GM21528 (cell line): ENCODE data around the gene FES.
"Not testable (repeated sequence)": the region's sequence is repeated elsewhere in the genome, so short reads cannot be mapped to it uniquely, and the experiment has no call there.

ENCODE experiments used
- ATAC-seq: cut with Tn5 transposase; IDR thresholded peaks from one replicate; pipeline ENCODE4 v1.9.1; 2021; ENCODE audit warnings: mild to moderate bottlenecking, moderate library complexity; ENCODE audit not compliant: unreplicated experiment, low FRiP score

Gene FES

DNA sequence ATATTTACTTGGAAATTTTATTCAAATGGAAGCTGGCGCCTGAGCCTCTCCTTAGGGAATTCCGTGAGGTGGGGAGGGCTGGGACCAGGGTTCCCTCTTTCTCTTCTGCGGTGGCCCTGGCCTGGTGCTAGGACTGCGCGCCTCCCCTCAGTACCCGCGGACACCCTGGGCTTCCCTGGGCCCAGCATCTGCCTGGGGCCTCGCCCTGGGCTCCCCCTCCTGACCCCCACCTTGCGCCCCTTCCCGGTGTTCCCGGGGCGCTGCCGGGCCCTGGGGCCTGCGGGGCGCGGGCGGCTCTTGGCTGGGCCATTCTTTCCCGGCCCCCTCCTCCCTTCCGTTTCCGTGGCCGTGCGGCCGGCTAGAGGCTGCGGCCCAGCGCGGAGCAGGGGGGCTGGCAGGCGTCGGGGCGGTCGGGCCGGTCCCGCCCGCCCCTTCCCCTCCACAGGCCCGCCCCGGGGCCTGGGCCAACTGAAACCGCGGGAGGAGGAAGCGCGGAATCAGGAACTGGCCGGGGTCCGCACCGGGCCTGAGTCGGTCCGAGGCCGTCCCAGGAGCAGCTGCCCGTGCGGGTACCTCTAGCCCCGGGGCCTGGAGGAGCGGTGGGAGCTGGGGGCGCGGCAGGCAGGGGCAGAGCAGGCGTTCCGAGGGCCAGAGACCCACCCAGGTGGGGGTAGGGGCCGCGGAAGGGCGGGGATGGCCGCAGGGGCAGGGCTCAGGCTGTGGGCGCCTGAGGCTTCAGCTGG is at the start of gene FES:
Gene FES, plus strand, starts transcription at position 529 of the 743 bp plus-strand sequence. CDS start 542 bp downstream, outside the sequence.
- no peak for ATAC-seq

DNA sequence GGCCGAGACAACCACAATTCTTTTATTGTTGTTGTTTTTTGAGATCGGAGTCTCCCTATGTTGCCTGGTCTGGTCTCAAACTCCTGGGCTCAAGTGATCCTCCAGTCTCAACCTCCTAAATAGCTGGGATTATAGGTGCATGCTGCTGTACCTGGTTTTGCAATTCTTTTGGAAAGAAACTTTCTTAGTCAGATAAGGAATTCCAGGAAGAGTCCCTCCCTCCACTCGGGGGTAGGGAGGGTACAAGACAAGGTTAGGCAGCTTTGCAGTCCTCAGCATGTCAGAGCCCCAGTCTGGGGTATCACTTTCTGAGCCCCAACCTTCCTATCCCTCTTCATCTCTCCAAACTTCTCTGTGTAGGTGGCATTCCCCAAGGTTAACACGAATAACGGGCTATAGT is 49.7 kb upstream of the FES start:
- ATAC-seq, result no peak

DNA sequence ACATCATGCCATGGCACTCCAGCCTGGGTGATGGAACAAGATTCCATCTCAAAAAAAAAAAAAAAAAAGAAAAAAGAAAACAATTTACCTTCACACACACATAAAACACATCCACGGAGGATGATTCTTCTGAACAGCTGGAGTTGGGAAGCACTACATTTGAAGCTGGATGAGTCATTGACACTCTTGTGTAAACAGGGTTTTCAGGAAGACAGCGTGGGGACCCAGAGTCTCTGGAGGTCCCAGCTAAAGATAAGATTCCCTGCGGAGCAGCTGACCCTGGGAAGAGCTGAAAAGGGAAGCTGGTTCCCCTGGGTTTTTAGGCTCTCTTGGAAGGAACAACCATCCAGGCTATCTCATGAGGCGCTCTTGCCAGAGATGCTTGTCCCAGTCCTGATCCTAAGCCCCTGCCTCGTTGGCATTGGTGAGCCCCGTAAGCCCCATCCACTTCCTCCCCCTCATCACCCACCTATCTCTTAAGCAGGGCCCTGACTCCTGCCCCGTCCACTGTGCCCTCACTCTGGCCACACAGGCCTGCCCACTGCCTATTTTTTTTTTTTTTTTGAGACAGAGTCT is 47.9 kb upstream of the FES start:
- no peak for ATAC-seq

DNA sequence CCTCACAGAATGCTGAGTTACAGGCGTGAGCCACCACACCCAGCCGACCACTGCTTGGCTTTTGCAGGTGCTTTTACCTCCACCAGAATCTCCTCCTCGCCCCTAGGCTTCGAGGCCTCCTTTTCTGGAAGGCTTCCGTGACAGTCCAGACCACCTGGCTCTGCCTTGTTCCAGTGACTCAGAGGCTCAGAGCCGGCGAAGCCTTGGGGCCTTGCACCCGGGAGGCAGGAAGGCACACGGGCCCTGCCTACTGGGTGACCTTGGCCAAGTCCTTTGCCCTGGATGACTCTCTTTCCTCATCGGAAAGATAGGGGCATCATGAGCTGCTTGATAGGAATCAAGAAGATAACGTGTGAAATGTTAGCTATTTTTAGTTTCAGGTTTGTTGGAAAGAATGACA is 47.2 kb upstream of the FES start:
- no peak for ATAC-seq

DNA sequence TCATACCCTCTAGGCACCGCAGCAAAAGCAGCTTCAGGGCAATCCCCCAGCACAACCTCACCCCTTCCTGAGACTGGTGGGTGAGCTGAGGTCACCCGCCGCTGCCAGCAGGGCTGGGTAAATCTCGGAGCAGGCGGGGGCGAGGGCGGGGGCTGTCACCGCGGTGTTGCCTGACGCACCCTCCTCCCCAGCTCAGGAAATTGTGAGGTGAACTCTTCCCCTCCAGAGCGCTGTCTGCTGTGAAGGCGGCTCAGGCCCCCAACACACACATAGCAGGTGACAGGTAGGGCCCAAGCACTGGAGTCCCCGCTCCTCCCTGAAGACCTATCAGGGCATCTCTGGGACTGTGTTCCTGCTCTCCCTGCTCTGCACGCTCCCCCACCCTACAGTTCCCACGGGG is 46.2 kb upstream of the FES start:
- no peak for ATAC-seq

DNA sequence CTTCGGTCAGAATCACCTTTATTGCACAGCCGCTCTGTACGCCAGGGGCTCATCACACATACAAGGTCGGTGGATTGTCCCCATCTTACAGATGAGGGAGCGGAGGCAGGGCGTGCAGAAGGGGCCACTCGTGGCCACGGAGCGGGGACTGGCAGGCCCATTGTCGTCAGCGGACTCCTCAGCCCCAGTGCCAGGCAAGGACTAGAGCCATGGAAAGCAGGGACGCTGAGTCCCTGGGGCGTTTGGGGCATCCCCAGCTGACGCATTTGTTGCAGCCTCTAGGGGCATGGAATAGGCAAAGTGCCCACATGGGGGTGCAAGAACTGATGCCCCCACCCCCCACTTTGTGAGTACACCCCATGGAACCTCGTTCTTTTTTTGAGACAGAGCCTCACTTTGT is 45.8 kb upstream of the FES start:
- no peak for ATAC-seq

DNA sequence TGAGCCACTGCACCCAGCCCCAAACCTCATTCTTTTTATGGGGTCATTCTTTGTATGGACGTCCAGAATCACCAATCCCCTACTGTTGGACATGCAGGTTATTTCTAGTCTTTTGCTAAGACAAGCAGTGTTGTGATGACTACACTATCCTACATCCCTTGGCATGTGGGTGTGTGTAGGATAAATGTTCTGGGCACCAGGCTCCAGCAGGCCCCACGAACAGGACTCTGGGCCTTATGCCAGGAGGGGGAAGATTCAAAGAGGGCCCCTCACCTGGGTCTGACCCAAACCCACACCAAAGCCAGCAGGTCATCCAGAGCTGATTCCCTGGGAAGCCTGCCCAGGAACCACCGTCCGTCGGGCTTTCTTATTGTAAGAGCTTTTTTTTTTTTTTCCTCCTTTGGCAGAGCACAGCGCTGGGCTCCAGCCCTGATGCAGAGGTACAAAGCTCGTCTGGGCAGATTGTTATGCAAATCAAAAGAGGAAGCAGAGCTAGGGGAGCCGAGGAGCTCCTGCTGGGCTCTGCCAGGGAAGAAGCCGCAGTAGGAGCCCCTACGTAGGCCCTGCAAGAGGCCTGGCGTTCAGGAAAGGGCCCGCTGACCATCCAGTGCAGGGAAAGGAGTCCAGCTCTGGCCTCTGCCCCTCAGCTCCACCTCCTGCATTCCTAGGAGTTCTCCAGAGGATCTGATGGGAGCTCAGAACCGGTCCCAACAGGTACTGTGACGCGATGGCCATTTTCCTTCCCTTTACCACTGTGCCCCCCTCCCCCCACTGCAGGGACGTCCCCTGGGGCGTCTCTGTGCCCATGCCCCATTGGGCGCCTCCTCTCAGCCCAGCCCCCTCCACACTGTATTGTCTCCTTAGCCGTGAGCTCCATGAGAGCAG is 44.9 kb upstream of the FES start:
- peak; percentile 81 for ATAC-seq

DNA sequence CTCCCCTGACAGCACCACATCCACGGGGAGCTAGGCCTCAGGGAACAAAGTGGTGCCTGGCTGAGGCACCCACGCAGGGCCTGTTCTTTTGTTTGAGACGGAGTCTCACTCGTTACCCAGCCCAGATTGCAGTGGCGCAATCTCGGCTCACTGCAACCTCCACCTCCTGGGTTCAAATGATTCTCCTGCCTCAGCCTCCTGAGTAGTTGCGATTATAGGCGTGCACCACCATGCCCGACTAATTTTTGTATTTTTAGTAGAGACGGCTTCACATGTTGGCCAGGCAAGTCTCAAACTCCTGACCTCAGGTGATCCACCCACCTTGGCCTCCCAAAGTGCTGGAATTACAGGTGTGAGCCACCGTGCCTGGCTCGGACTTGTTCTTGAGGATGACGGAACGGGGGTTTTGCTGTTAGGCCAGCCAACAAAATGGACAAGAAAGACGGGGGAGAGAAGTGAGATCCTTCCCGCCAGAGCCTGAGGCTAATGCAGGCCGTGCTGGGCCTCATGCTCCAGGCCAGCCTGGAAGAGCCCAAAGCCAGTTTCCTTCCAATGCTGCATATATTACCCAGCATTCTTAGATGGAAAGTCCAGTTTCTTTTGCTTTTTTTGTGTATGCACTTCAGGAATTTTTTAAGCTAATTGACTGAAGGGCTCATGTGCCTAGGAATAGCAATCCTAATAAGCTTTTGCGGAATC is 44.0 kb upstream of the FES start:
- no peak for ATAC-seq

DNA sequence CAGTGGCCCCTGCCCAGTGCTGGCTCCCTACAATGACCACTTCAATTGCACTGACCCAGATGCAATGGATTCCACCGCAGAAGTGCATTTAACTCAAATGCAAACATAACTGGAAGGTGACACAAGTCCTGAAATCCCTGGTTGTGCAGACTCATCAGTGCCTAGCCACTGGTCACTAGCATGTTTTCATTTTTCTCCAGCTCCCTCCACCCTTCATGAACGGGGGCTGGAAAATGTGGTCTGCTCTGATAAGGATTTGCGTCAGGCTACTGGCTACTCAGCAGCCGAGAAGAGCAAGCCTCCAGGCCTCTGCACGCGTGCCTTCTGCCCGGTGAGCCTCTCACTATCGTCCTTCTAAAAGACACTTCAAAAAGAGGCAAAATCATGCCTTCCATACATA is 43.4 kb upstream of the FES start:
- ATAC-seq, result no peak

DNA sequence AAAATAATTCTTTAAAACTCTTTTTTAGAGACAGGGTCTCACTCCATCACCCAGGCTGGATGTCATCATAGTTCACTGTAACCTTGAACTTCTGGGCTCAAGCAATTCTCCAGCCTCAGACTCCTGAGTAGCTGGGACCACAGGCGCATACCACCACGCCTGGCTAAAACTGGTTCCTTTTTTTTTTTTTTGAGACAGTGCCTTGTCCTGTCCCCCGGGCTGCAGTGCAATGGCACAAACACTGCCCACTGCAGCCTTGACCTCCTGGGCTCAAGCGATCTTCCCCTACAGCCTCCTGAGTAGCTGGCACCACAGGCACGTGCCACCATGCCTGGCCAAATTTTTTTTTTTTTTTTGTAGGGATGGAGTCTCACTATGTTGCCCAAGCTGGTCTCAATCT is 39.6 kb upstream of the FES start:
- no peak for ATAC-seq

DNA sequence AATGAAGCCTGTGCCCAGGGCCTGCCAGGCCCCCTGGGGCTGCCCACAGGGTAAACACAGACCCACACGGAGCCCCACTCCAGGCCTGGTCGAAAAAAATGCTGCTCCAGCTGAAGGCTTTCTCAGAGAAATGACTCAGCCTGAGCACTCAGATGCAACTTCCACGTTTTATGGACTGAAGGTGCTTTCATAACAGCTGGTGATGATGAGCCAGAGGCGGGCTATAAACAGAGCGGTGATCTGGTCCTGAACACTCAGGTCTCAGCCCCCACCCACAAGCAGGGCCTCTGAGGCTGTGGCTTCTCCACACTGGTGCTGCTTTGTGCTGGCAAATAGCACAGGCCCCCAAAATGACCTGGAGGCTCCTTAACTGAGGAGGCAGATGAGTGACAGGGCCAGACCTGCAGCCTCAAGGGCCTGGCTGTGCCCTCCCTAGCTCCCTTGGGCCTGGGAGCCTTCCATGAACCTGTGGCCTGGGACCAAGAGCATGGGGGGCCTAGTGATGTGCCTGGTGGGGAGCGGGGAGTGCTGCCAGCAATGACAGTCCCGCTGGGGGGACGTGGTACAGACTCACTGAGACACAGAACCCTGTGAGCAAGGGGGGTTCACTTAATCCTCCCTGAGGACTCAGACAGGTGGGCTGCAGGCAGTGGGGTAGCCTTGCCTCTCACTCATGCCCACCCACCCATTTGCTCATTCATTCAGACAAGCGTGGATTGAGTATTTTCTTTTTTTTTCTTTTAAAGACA is 38.9 kb upstream of the FES start:
- ATAC-seq, result peak; percentile 85

DNA sequence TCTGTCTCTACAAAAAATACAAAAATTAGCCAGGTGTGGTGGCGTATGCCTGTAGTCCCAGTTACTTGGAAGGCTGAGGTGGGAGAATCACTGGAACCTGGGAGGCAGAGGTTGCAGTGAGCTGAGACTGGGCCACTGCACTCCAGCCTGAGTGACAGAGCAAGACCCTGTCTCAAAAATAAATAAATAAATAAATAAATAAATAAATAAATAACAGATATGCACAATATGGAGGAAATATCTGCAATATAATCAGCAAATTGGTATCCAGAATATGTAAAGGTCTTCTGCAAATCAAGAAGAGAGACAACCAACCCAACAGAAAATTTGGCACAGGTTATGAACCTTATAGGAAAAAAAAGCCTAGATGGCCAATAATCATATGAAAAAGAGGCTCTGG is 34.9 kb upstream of the FES start:
- ATAC-seq, result not testable (repeated sequence)

DNA sequence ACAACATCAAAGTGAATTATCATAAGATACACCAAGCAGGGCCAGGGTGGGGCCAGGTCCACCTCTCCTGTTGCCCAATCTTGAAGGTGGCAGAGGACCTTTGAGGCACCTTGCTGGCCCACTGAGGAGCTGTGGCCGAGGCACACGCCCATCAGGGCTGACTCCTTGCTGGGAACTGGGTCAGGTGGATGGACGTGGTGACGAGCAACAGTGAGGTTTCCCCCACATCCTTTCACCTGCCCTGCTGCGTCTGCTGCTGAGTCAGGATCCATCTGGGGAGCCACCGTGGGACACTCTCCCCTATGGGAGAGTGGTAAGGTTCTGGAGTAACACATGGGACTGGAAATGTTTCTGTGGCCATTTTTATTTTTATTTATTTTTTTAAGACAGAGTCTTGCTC is 33.2 kb upstream of the FES start:
- no peak for ATAC-seq

DNA sequence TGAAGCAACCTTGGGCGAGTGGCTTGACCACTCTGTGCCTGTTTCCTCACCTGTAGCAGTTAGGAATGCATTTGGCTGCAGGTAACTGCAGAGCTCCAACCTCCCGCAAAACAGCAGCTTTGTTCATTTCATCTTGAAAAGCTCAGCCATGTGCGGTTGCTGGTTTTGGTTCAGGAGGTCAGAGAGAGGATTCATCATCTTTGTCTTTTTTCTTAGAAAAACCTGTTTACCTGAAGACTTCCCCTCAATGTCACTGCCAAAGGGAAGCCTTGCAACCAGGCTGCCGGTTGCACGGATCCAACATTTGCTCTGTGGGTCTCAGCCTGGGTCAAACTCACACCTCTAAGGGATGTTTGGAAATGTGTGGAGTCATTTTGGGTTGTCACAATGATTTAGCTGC is 32.4 kb upstream of the FES start:
- no peak for ATAC-seq

DNA sequence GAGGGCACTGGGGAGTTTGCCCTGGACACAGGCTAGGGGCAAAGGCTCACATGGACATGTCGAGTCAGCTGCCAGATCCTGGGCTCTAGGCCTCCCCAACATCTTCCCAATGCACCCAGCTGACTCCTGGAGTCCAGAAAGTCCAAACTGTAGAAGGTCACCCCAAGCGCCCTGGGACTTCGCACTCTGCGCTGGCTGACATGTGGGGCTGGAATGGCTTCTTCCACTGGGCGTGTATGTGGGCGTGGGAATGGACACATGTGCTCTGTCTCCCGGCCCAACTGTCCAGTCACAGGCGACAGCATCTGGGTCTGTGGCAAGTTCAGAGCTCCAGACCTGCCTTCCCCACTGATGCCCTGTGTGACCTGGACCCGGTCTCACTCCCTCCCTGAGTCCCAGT is 29.2 kb upstream of the FES start:
- ATAC-seq, result no peak

DNA sequence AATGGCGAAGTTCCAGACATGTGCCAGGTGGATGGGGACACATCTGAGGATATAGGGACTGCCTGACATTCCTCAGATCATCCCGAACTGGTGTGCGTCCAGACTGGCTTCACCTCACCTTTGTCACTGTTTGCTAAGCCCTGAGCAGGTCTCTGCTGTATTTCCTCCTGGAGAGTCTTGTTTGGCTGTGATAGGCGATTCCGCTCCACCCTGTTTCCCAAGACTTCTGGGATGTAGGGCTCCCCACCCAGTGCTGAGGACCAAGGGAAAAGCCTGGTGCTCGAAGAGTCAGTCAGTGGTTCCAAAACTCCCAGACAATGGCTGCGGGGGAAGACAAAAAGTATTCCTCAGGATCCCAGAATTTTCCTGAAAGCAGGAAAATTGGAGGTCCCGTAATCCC is 27.0 kb upstream of the FES start:
- ATAC-seq, result no peak

DNA sequence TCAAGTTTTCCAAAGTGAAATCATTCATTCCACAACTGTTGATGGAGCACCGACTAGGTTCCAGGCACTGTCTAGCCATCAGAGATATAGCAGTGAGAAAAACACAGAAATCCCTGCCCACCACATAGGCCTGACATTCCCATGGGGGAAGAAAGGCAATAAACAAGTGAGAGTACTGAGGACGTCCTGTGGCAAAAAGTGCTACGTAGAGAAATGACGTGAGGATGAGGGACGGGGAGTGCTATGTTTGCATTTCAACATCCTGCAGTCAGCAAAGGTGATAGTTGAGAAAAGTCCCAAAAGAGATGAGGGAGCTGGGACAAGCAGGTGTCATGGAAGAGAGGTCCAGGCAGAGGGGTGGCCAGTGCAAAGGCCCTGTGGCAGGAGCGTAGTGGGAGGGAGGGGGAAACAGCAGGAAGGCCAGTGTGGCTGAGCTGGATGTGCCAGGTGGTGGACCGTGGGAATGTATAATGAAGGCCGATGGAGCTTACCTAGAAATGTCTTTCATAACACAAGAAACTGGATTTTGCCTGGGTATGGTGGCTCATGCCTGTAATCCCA is 26.3 kb upstream of the FES start:
- ATAC-seq, result no peak

DNA sequence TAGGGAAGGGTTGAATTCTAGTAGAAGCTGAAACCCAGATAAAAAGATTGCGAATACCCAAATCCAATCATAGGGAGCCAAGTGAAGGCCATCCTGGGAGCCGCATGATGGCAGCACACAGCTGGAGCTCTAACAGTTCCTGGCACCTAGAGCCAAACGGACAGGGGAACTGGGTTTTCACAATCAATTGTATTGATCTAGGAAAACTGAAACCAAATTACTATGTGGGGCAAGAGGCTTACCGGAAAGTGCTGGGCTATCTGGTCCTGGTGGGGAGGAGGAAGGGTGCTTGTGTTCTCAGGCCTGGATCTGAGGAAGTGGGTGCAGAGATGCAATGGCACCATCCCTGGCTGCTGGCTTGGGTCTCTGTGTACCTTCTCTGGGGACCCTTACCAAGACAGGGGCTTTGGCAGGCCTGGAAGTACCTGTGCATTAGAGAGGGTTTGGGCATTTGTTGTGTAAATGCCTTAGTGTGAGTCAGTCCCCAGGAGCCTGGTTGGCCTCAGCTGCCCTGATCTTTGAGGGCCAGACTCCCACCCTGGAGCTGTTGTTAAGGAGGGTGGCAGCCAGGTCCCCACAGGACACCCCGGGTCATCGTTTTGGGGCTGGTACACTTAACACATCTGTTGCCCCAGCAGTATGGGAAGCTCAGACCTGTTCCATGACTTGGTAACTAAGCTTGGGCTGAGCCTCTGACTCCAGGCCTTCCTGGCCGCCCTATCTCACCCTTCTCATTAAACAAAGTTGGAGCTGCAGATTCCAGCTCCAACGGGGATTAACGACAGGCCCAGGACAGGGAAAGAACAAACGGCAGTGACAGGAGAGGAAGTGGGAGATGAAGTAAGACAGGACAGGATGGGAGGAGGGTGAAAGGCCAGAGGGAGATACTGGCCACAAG is 24.8 kb upstream of the FES start:
- no peak for ATAC-seq

DNA sequence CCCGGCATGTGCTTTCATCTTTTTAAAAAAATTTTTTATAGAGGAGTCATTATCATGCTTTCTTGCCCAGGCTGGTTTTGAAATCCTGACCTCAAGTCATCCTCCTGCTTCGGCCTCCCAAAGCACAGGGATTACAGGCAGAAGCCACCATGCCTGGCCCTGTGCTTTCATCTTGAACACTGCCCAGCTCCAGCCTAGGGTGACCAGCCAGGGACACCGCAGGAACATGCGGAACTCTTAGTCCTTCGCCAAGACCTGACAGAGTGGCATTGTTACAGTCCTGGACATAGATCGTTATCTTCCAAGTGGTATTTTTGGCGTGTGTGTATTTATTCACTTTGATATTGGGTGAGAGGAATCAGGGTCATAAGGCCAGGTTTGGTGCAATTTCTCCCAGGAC is 23.9 kb upstream of the FES start:
- no peak for ATAC-seq
